Measurements from ENCODE around the gene SUMO3.

DNA sequence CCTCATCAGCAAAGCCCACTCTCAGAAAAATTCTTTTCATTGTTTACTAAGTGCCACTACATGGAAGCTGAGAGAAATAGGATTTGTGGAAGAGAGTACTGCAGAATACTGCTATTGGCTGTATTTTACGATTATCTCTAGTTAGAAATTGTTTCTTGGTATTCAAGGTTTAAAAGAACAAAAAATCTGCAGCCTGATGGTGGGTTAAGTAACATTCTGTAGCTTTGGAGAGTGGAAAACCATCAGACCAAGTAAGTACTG, 28.3 kb upstream of the SUMO3 start:
- TF ChIP-seq EZH2 (IDR thresholded peaks at IDR 0.05; ENCODE audit: borderline replicate concordance, low read length) = no peak
- TF ChIP-seq, protein P1, sequence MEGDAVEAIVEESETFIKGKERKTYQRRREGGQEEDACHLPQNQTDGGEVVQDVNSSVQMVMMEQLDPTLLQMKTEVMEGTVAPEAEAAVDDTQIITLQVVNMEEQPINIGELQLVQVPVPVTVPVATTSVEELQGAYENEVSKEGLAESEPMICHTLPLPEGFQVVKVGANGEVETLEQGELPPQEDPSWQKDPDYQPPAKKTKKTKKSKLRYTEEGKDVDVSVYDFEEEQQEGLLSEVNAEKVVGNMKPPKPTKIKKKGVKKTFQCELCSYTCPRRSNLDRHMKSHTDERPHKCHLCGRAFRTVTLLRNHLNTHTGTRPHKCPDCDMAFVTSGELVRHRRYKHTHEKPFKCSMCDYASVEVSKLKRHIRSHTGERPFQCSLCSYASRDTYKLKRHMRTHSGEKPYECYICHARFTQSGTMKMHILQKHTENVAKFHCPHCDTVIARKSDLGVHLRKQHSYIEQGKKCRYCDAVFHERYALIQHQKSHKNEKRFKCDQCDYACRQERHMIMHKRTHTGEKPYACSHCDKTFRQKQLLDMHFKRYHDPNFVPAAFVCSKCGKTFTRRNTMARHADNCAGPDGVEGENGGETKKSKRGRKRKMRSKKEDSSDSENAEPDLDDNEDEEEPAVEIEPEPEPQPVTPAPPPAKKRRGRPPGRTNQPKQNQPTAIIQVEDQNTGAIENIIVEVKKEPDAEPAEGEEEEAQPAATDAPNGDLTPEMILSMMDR (IDR thresholded peaks at IDR 0.05; ENCODE audit: low read length) = no peak

Measured in OCI-LY1 (cell line).